HG02759 (cell line): Measurements from ENCODE around the gene GNG13.

Experiments
- ATAC-seq: cut with Tn5 transposase; IDR thresholded peaks from one replicate; pipeline ENCODE4 v1.9.1; 2021; ENCODE audit warnings: mild to moderate bottlenecking, moderate library complexity; ENCODE audit not compliant: unreplicated experiment

GNG13 gene

GRCh38 chr16:815861-816260 is 15.3 kb upstream of the GNG13 start:
- no peak for ATAC-seq

- no peak for ATAC-seq
These were observed 14.4 kb upstream of the GNG13 start for GRCh38 chr16:814974-815373.

- no peak for ATAC-seq
These were observed 13.4 kb upstream of the GNG13 start for GRCh38 chr16:813916-814412.

- no peak for ATAC-seq
These were observed 12.8 kb upstream of the GNG13 start for GRCh38 chr16:813204-813915.

- ATAC-seq = no peak
These were observed 7.5 kb upstream of the GNG13 start for GRCh38 chr16:808085-808386.

GRCh38 chr16:807347-808084 is 7.0 kb upstream of the GNG13 start:
- ATAC-seq = peak; percentile 83

GRCh38 chr16:805474-805873 is 4.9 kb upstream of the GNG13 start:
- ATAC-seq = no peak

- no peak for ATAC-seq
These were observed 3.9 kb upstream of the GNG13 start for GRCh38 chr16:804193-805048.

- no peak for ATAC-seq
These were observed 3.2 kb upstream of the GNG13 start for GRCh38 chr16:803754-804080.

GRCh38 chr16:802914-803753 is 2.6 kb upstream of the GNG13 start:
- no peak for ATAC-seq

GRCh38 chr16:802461-802860 is 1.9 kb upstream of the GNG13 start:
- no peak for ATAC-seq

GRCh38 chr16:801584-802363 is 1.2 kb upstream of the GNG13 start:
- no peak for ATAC-seq

- ATAC-seq = no peak
These were observed 439 bp upstream of the GNG13 start for GRCh38 chr16:800834-801511.

- ATAC-seq = no peak
These were observed 1.2 kb downstream of the GNG13 start for GRCh38 chr16:799111-799947.

- ATAC-seq = no peak
These were observed 1.9 kb downstream of the GNG13 start for GRCh38 chr16:798666-799065.

- ATAC-seq = no peak
These were observed 2.8 kb downstream of the GNG13 start for GRCh38 chr16:797686-798085.

- ATAC-seq = no peak
These were observed 3.5 kb downstream of the GNG13 start for GRCh38 chr16:797120-797420.

- no peak for ATAC-seq
These were observed 4.0 kb downstream of the GNG13 start for GRCh38 chr16:796296-797119.
